ENCODE measurements around the gene RHBDF2.

- TF ChIP-seq EZH2phosphoT487 (IDR thresholded peaks at IDR 0.05) (no peak), CTCF (IDR thresholded peaks at IDR 0.05) (no peak)
These were observed 42.8 kb upstream of the RHBDF2 start for GRCh38 chr17:76543826-76544545.

All from neural progenitor cell (in vitro differentiated cells).